HL-60 (cell line): ENCODE data around the gene CACNA1D.

ENCODE experiments used
- CTCF ChIP-seq: IDR thresholded peaks from one replicate; pipeline ENCODE4 v1.5.1; 2011; ENCODE audit warnings: low read length, control low read depth, inconsistent platforms; ENCODE audit not compliant: insufficient read depth
- GABPA ChIP-seq: IDR thresholded peaks from 2 replicates; pipeline ENCODE4 v1.6.1; 2012; ENCODE audit warnings: low read depth
- POLR2AphosphoS5 ChIP-seq: IDR thresholded peaks from 2 replicates; pipeline ENCODE4 v1.6.1; 2012; ENCODE audit warnings: low read depth
- SPI1 ChIP-seq: IDR thresholded peaks from 2 replicates; pipeline ENCODE4 v1.6.1; 2012; ENCODE audit warnings: low read depth, mild to moderate bottlenecking, borderline replicate concordance
- TF ChIP-seq, protein P1 (sequence below): IDR thresholded peaks from 2 replicates; pipeline ENCODE4 v1.6.1; 2012; ENCODE audit warnings: low read depth; ENCODE audit not compliant: insufficient replicate concordance

DNA sequence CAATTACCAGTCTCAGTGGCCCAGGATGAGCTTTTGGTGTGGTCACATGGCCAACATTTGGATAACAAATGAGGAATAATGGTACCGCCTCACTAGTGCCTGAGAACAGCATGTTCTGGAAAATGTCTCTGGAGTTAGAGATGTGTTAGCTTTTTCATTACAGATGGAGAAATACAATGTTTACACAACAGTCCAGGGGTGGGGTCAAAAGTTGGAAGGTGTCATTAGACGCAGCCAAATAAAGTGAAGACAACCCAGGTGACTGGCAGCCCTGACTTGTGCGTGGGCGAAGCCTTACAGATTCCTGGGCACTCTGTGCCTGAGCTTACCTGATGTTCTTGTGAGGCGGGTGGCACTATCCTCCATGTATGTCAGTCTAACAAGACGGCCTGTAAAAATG is 364.8 kb downstream of the CACNA1D start:
- TF ChIP-seq CTCF (no peak), GABPA (no peak), POLR2AphosphoS5 (no peak), SPI1 (no peak)
- TF ChIP-seq, protein P1, sequence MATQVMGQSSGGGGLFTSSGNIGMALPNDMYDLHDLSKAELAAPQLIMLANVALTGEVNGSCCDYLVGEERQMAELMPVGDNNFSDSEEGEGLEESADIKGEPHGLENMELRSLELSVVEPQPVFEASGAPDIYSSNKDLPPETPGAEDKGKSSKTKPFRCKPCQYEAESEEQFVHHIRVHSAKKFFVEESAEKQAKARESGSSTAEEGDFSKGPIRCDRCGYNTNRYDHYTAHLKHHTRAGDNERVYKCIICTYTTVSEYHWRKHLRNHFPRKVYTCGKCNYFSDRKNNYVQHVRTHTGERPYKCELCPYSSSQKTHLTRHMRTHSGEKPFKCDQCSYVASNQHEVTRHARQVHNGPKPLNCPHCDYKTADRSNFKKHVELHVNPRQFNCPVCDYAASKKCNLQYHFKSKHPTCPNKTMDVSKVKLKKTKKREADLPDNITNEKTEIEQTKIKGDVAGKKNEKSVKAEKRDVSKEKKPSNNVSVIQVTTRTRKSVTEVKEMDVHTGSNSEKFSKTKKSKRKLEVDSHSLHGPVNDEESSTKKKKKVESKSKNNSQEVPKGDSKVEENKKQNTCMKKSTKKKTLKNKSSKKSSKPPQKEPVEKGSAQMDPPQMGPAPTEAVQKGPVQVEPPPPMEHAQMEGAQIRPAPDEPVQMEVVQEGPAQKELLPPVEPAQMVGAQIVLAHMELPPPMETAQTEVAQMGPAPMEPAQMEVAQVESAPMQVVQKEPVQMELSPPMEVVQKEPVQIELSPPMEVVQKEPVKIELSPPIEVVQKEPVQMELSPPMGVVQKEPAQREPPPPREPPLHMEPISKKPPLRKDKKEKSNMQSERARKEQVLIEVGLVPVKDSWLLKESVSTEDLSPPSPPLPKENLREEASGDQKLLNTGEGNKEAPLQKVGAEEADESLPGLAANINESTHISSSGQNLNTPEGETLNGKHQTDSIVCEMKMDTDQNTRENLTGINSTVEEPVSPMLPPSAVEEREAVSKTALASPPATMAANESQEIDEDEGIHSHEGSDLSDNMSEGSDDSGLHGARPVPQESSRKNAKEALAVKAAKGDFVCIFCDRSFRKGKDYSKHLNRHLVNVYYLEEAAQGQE, result no peak
